ENCODE data around the gene CRIP3.
"Not testable (repeated sequence)": the region's sequence is repeated elsewhere in the genome, so short reads cannot be mapped to it uniquely, and the experiment has no call there.

Gene CRIP3

DNA sequence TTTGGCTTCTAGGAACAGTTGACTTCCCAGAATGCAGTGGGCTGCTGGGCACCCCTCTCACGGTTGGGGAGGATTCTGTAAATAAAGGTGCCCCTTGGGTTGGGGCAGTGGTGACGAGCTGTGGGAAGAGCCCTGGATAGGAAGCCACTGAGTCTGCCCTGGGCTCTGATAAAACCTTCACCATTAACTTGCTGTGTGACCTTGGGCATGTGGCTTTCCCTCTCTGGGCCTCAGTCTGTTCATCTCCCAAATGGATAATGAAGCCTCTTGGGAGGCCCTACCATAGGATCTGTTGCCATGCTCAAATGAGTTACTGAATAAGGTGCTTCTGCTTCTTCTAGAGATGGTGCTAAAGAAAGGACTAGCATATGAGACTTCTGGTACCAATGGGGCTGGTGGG is 3.7 kb downstream of the CRIP3 start:
- no peak for DNase-seq

- no peak for DNase-seq
Observed at GRCh38 chr6:43304361-43304760, 4.3 kb downstream of the CRIP3 start.

DNA sequence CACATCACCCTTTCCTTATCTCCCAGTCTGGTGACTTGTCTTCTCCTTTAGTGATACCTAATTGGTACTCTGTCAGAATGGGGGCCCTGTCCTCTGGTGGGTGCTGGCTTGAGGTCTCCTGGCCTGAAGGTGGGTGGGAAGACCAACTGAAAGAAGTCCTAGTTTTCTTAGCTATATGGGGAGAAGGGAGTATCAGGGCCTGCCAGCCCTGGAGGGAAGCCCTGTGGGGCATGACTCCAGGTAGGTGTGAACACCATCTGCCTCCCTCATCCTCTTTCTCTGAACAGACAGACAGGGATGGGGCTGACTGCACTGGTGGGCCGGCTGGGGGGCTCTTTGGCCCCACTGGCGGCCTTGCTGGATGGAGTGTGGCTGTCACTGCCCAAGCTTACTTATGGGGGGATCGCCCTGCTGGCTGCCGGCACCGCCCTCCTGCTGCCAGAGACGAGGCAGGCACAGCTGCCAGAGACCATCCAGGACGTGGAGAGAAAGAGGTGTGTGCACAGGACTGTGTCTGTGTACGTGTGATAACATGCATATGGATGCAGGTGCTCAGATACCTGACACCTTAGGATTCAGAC is 4.8 kb downstream of the CRIP3 start:
- no peak for DNase-seq

- DNase-seq, result not testable (repeated sequence)
Observed at GRCh38 chr6:43303006-43303405, 5.6 kb downstream of the CRIP3 start.

DNA sequence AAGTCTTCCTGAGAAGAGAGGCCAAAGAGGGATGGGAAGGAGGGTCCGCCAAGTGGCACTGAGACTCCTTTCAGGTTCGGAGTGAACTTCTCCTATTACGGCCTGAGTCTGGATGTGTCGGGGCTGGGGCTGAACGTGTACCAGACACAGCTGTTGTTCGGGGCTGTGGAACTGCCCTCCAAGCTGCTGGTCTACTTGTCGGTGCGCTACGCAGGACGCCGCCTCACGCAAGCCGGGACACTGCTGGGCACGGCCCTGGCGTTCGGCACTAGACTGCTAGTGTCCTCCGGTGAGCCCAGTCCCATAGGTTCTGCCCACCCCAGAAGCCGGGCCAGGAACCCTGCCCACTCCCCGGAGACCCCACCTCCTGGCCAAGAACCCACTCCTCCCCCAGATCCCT is 6.5 kb downstream of the CRIP3 start:
- no peak for DNase-seq

DNA sequence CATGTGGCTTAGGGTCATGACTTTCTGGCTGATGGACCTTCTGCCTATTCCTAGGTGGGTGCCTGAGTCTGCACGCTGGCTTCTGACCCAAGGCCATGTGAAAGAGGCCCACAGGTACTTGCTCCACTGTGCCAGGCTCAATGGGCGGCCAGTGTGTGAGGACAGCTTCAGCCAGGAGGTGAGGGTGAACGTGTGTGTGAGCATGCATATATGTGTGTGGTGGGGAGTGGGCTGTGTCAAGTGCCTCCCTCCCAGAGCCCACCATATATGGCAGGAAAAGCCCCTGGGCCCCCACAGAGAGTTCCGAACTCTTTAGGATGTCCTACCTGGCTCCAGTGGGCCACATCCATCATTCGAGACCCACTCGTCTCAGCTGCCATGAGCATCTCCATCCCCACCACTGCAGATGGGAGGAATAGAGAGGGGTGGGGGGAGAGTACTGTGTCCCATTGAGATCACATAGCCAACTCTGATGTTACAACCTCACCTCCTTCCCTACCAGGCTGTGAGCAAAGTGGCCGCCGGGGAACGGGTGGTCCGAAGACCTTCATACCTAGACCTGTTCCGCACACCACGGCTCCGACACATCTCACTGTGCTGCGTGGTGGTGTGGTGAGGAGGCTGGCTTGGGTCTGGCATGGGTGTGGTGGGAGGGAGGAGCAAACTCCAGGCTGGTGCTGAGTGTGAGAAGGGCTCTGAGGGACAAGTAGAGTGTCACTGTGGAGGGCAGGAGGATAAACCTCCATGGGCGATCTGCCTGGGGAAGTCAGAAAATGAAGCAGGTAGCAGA is 7.3 kb downstream of the CRIP3 start:
- DNase-seq, result no peak

DNA sequence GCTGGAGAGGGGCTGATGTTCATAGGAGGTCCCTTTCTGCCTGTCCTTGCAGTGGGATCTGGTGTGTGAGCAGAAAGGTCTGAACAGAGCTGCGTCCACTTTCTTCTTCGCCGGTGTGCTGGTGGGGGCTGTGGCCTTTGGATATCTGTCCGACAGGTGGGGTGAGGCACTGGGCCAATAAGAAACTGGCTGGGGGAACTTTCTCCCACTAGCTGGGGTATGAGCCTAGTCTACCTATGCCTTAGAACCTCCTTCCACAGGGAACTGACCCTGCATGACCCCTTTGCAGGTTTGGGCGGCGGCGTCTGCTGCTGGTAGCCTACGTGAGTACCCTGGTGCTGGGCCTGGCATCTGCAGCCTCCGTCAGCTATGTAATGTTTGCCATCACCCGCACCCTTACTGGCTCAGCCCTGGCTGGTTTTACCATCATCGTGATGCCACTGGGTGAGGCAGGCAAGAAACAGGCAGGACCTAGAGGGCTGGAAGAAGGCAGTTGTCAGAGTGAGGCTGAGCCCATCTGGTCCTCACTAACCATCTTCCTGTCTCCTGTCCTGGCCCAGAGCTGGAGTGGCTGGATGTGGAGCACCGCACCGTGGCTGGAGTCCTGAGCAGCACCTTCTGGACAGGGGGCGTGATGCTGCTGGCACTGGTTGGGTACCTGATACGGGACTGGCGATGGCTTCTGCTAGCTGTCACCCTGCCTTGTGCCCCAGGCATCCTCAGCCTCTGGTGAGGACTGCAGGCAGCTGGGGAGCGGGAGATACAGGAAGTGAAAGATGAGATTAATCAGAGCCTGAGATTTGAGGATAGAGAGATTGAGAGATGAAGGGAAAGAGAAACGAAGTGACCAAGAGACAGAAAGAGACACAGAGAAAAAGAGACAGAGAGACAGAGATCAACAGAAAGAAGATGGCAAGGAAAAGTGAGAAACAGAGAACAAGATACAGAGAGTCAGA is 9.0 kb downstream of the CRIP3 start:
- DNase-seq, result no peak

GRCh38 chr6:43298565-43299337 is 9.9 kb downstream of the CRIP3 start:
- no peak for DNase-seq

GRCh38 chr6:43297644-43298564 is 10.7 kb downstream of the CRIP3 start, which contains the start of gene SLC22A7:
Gene SLC22A7 (plus strand): TSS chr6:43298260. CDS start chr6:43298359, 99 bp downstream.
- DNase-seq, result no peak

GRCh38 chr6:43296780-43297497 is 11.7 kb downstream of the CRIP3 start:
- DNase-seq, result no peak

- DNase-seq, result no peak
Observed at GRCh38 chr6:43295456-43295855, 13.2 kb downstream of the CRIP3 start.

DNA sequence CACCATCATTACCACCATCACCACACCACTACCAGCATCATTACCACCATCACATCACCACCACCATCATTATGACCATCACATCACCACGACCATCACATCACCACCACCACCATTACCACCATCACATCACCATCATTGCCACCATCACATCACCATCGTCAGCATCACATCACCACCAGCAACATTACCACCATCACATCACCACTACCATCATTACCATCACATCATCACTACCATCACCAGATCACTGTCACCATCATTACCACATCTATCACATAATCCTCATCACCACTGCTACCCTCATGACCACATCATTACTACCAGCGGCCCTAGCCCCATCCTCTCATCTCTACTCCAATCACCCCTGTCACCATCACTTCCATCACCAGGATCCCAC is 14.1 kb downstream of the CRIP3 start:
- no peak for DNase-seq

DNA sequence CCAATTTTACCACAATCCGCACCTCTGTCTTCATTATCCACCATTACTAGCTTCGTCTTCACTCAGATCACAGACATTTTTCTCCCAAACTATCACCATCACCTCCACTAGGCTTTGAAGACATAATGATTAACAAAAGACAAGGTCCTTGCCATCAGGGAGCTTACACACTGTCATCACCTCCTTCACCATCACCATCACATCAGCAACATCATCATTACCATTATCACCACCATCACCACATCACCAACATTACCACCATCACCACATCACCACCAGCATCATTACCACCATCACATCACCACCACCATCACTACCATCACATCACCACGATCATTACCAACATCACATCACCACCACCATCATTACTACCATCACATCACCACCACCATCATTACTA is 14.9 kb downstream of the CRIP3 start:
- no peak for DNase-seq

DNA sequence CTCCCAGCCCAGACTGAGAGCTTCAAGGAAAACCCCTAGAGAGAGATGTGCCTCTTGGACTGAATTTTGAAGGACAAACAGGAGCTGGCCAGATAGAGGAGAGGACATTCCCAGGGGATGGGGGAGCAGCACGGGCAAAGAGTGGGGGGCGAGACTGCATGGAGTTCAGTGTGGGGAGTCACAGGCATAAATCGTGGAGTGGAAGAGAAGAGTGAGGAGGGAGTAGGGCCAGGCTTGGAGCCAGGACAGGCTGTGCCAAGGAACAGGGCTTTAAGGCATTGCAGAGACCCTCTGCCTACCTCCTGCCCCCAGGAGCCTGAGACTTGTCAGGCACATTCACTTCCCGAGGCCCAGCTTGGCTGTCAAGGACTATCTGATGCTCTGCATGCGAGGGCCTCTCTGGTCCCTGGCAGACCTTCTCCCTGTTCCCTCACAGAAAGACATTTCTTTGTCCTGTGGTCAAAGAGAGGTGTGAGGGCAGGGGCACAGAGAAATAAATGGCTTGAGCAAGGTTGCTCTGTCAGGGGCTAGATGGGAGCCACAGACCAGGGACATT is 15.8 kb downstream of the CRIP3 start:
- no peak for DNase-seq

- no peak for DNase-seq
Observed at GRCh38 chr6:43292341-43292740, 16.3 kb downstream of the CRIP3 start.

DNA sequence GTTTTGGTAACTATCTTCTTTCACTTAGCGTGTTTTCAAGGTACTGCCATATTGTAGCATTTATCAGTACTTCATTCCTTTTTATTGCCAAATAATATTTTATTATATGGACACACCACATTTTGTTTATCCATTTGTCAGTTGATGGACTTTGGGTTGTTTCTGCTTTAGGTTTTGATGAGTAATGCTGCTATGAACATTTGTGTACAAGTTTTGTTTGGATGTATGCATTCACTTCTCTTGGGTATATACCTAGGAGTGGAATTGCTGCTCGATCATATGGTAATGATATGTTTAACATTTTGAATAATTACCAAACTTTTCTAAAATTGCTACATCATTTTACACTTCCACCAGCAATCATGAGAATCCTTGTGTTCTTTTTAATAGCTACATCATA is 16.9 kb downstream of the CRIP3 start:
- DNase-seq, result no peak

DNA sequence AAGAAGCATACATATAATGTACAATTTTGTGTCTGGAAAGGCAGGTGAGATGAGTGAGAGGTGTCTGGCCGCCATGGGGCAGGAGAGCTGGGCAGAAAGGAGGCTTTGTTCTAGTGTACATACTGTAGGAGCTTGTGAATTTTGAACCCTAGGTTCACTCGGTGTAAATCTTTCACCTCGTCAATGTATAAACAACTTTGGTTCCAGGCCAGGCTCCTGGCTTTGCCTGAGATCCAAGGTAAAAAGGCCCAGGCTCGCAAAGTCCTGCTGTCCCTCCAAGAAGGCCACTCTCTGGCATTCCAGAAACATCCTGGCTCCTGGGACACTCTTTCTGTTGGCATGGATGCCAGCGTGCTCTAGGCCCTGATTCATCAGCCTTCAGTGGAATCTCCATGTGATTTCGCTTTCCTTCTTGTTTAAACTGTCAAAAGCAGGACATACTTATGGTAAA is 17.7 kb downstream of the CRIP3 start:
- no peak for DNase-seq

GRCh38 chr6:43290339-43290904 is 18.2 kb downstream of the CRIP3 start:
- no peak for DNase-seq

GRCh38 chr6:43287717-43288679 is 20.6 kb downstream of the CRIP3 start:
- DNase-seq, result no peak
